A673 (cell line): Measurements from ENCODE around the gene GRID1.

ENCODE experiments used
- CTCF ChIP-seq: fragments of 300-800, 200-600 bp; sonication (generic); conservative IDR thresholded peaks from 2 replicates; pipeline ENCODE4 v1.5.1; 2017; ENCODE audit warnings: low read depth, mild to moderate bottlenecking, antibody characterized with exemption, low read length, moderate library complexity, mixed read lengths
- EZH2 ChIP-seq: fragments of 200-600 bp; sonication (generic); IDR thresholded peaks from 2 replicates; pipeline ENCODE4 v1.6.1; 2017; ENCODE audit warnings: borderline replicate concordance, low read depth, mild to moderate bottlenecking, mixed read lengths, antibody characterized with exemption, low read length; ENCODE audit not compliant: poor library complexity, severe bottlenecking

GRCh38 chr10:86179153-86179524 lies 187.5 kb downstream of the GRID1 start:
- no peak for TF ChIP-seq CTCF
- TF ChIP-seq EZH2: no peak
